ENCODE results near the gene HIRIP3. TPM values are rescaled to one million over a fixed set of nuclear protein-coding genes. Genes with fewer than 3 reads are reported as not detected.

Gene HIRIP3
- total RNA-seq, 1 donor from 2014 or later, result 4.7 TPM

DNA sequence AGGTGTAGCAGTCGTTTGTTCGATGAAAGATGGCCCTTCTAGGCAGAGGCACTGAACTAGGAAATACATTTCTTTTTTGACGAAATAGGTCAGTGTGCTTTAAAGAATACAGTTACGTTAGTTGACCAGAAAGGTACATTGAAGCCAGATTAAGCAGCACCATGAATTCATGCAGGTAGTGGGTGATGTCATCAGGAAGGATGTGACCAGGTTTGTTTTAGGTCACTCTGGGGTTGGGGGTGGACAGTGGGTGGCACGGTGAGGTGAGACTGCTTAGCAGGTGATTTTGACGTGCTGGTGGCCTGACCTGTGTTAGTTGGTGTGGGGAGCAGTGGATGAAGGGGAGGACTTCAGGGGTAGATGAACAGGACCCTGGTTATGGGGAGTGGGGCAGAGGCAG is 4.2 kb upstream of the HIRIP3 start:
- no peaks in the 10 kb centered on the region for H3K27me3 ChIP-seq
- no peaks in the 10 kb centered on the region for H3K9me3 ChIP-seq (ENCODE audit: low read depth)
- TF ChIP-seq, protein P1, sequence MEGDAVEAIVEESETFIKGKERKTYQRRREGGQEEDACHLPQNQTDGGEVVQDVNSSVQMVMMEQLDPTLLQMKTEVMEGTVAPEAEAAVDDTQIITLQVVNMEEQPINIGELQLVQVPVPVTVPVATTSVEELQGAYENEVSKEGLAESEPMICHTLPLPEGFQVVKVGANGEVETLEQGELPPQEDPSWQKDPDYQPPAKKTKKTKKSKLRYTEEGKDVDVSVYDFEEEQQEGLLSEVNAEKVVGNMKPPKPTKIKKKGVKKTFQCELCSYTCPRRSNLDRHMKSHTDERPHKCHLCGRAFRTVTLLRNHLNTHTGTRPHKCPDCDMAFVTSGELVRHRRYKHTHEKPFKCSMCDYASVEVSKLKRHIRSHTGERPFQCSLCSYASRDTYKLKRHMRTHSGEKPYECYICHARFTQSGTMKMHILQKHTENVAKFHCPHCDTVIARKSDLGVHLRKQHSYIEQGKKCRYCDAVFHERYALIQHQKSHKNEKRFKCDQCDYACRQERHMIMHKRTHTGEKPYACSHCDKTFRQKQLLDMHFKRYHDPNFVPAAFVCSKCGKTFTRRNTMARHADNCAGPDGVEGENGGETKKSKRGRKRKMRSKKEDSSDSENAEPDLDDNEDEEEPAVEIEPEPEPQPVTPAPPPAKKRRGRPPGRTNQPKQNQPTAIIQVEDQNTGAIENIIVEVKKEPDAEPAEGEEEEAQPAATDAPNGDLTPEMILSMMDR (IDR thresholded peaks at IDR 0.05), result no peak
- TF ChIP-seq EZH2 (IDR thresholded peaks at IDR 0.05) (no peak), EZH2phosphoT487 (IDR thresholded peaks at IDR 0.05) (no peak)
- no peak for DNase-seq (ENCODE audit: low spot score)
- H4K20me1 ChIP-seq (ENCODE audit: low read depth), result peaks cover 4% of the 10 kb centered on the region
- H3K27ac Mint-ChIP-seq, result no peak overlapping the region
- no peak overlapping the region for H2AFZ ChIP-seq (replicated peaks)
- H3K79me2 ChIP-seq (ENCODE audit: low read depth), result peaks cover 12% of the 10 kb centered on the region
- H3K9ac ChIP-seq, result no peak overlapping the region
- peaks cover 9% of the 10 kb centered on the region for H3K27me3 Mint-ChIP-seq (ENCODE audit: insufficient read depth, low read depth)
- peaks cover 4% of the 10 kb centered on the region for H3K36me3 Mint-ChIP-seq
- no peaks in the 10 kb centered on the region for H3K9me3 Mint-ChIP-seq
- no peak overlapping the region for H3K4me3 ChIP-seq
- no peaks in the 10 kb centered on the region for H3K36me3 ChIP-seq
- H3K4me1 ChIP-seq, result peaks cover 9% of the 10 kb centered on the region
- no peak overlapping the region for H3K4me2 ChIP-seq
- H3K4me1 Mint-ChIP-seq, result peaks cover 14% of the 10 kb centered on the region
- no peak overlapping the region for H3K27ac ChIP-seq
- H3K4me3 Mint-ChIP-seq, result no peak overlapping the region
- peaks cover 12% of the 10 kb centered on the region for H3F3A ChIP-seq (ENCODE audit: low read depth)

DNA sequence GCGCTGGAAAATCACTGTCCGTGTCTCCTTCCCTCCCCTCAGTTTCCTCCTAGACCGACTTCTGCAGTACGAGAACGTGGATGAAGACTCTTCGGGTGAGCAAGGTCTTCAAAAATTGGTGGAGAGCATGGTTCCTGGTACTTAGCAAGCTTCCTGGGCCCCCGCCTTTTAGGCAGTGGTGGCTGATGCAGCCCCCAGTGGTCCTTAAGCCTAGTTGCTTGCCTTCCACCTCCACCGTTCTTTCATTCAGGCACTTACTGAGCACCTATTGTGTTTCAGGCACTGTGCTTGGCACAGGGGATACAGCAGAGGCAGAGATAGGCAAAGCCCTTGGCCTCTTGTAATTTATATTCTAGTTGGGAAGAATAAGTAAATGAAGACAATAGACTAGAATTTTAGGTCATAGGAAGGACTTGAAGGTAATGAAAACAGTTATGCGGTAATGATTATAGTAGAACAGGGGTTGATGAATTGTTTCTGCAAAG is 1.4 kb upstream of the HIRIP3 start:
- Histone ChIP-seq H2AFZ (replicated peaks) (peak overlapping the region; percentile 89), H3K27ac (no peak overlapping the region)
- no peaks in the 10 kb centered on the region for H3K9me3 Mint-ChIP-seq

DNA sequence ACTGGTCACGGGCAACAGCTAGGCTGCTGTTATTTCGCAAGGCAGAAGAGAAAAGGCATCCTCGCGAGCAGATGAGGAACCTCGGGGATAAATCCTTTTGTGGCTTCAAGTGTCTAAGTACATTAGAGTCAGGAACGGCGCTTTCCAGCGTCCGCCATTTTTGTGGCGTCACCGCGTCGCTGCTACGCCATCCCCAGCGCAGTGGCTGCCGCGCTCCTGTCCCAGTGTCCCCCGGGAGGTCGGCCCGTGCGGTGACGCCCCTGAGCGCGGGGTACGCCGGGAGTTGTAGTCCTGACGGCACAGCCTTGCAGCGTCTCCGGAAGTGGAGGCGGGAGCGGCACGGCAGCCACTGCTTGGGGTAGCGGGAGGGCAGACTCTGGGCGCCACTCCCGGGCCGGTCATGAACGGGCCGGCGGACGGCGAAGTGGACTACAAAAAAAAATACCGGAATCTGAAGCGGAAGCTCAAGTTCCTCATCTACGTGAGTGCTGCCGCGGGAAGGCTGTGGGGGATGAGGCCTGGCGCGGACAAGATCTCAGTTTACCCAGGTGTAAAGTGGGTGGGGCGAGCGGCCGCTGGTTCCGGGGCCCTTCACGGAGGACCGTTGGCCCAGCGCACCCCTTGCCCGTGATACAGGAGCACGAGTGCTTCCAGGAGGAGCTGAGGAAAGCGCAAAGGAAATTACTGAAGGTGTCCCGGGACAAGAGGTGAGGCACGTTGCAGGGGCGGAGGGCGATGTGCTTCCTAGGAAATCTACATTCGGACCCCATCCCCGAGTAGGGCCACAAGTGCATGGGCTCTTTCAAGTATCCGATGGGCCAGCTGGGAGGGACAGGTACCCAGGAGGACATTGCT is 721 bp upstream of the HIRIP3 start, which contains the start of gene INO80E:
Gene INO80E, plus strand, starts transcription at position 331 of the 855 bp plus-strand sequence. Its CDS starts 70 bp downstream, at position 401.
- peaks cover 20% of the 10 kb centered on the region for H3F3A ChIP-seq (ENCODE audit: low read depth)

More for the DNA sequence above, 1.4 kb upstream of the HIRIP3 start:
- peaks cover 20% of the 10 kb centered on the region for H3F3A ChIP-seq (ENCODE audit: low read depth)
- Mint-ChIP-seq H3K36me3 (peaks cover 5% of the 10 kb centered on the region), H3K4me3 (peak overlapping the region; percentile 97), H3K27ac (peak overlapping the region; percentile 54), H3K27me3 (ENCODE audit: insufficient read depth, low read depth) (peaks cover 11% of the 10 kb centered on the region), H3K4me1 (peaks cover 26% of the 10 kb centered on the region)
- H3K4me1 ChIP-seq, result peaks cover 12% of the 10 kb centered on the region
- H3K9me3 ChIP-seq (ENCODE audit: low read depth), result no peaks in the 10 kb centered on the region
- H3K27me3 ChIP-seq, result no peaks in the 10 kb centered on the region
- no peak for DNase-seq (ENCODE audit: low spot score)
- H3K36me3 ChIP-seq, result no peaks in the 10 kb centered on the region
- H3K9ac ChIP-seq, result peak overlapping the region; percentile 34
- H3K4me2 ChIP-seq, result peak overlapping the region; percentile 78
- H3K79me2 ChIP-seq (ENCODE audit: low read depth), result peaks cover 12% of the 10 kb centered on the region
- H3K4me3 ChIP-seq, result peak overlapping the region; percentile 80
- TF ChIP-seq EZH2phosphoT487 (IDR thresholded peaks at IDR 0.05) (no peak), EZH2 (IDR thresholded peaks at IDR 0.05) (no peak)
- TF ChIP-seq, protein P1 (IDR thresholded peaks at IDR 0.05), result no peak
- no peaks in the 10 kb centered on the region for H4K20me1 ChIP-seq (ENCODE audit: low read depth)

More for the DNA sequence above, 721 bp upstream of the HIRIP3 start, which contains the start of gene INO80E:
- H3K4me1 Mint-ChIP-seq, result peaks cover 26% of the 10 kb centered on the region
- H2AFZ ChIP-seq (replicated peaks), result peak within 1 kb of the TSS; percentile 99
- peak within 1 kb of the TSS; percentile 80 for H3K4me3 ChIP-seq
- peaks cover 11% of the 10 kb centered on the region for H3K27me3 Mint-ChIP-seq (ENCODE audit: insufficient read depth, low read depth)
- H3K9me3 ChIP-seq (ENCODE audit: low read depth), result no peaks in the 10 kb centered on the region
- H3K27me3 ChIP-seq, result no peaks in the 10 kb centered on the region
- H3K27ac ChIP-seq, result peak within 1 kb of the TSS; percentile 32
- no peaks in the 10 kb centered on the region for H3K36me3 ChIP-seq
- peak within 1 kb of the TSS; percentile 97 for H3K4me3 Mint-ChIP-seq
- no peaks in the 10 kb centered on the region for H3K9me3 Mint-ChIP-seq
- peaks cover 12% of the 10 kb centered on the region for H3K79me2 ChIP-seq (ENCODE audit: low read depth)
- H4K20me1 ChIP-seq (ENCODE audit: low read depth), result no peaks in the 10 kb centered on the region
- DNase-seq (ENCODE audit: low spot score), result peak; percentile 99
- TF ChIP-seq EZH2 (IDR thresholded peaks at IDR 0.05) (no peak), EZH2phosphoT487 (IDR thresholded peaks at IDR 0.05) (no peak)
- TF ChIP-seq, protein P1 (IDR thresholded peaks at IDR 0.05), result no peak
- H3K27ac Mint-ChIP-seq, result peak within 1 kb of the TSS; percentile 69
- peak within 1 kb of the TSS; percentile 34 for H3K9ac ChIP-seq
- peaks cover 12% of the 10 kb centered on the region for H3K4me1 ChIP-seq
- H3K4me2 ChIP-seq, result peak within 1 kb of the TSS; percentile 78
- H3K36me3 Mint-ChIP-seq, result peaks cover 5% of the 10 kb centered on the region
